ENCODE results near the gene BSG. TPM values are rescaled to one million over a fixed set of nuclear protein-coding genes. Genes with fewer than 3 reads are reported as not detected.
A peak's percentile ranks its signal among the peaks of the same experiment; 100 is the strongest.

Gene BSG
- total and polyA plus RNA-seq, 10 of the 15 experiments (the other 5 are each of a cell fraction or from before 2014, with no cell fraction given) = 2.8 to 297 (median 199) TPM

DNA sequence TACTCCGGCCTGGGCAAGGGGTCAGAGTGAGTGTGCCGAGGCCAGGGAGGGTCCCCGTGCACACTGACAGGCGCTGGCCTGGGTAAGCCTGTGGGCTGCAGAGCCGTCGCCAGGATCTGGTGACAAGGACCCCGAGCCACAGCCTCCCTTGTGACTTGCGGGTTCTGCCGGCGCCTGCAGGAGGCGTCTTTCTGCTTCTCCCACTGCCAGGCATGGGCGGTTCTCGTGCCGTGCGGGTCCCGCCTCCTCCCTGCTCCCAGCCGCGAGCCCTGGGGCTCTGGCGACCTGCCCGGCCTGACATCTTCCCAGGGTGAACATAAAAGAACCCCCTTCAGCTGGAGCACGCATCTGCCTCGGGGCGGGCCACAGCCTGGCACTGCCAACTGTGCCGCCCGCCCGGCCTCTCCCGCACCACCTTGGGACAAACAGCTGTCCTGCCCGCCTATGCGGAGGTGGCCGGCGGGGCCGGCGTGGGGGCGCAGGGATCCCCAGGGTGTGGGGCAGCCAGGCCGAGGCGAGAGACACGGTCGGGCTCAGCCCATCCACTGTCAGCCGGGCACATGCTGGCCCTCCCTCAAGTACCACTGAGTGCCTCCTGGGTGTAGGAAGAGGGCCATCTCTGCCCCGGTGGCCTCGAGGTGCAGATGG lies 15.8 kb downstream of the BSG start:
- Histone ChIP-seq H3K4me1 (ENCODE audit: control insufficient read depth, insufficient read depth, low read length) (no peaks in the 10 kb centered on the region), H3K9me3 (replicated peaks; ENCODE audit: control insufficient read depth, insufficient read depth, low read length) (no peaks in the 10 kb centered on the region), H3K4me2 (ENCODE audit: control insufficient read depth, insufficient read depth) (no peak overlapping the region), H3K79me2 (ENCODE audit: control insufficient read depth, insufficient read depth, low read length) (no peaks in the 10 kb centered on the region), H3K9ac (ENCODE audit: control insufficient read depth, insufficient read depth, low read length) (no peak overlapping the region), H3K36me3 (ENCODE audit: control insufficient read depth in 2 of 2, insufficient read depth in 2 of 2, low read length in 1 of 2) (peaks cover 0 to 4% of the 10 kb centered on the region in 2 experiments; a peak in 2 of 4 replicates), H3K27me3 (replicated peaks in 1 of 2; ENCODE audit: control insufficient read depth in 2 of 2, insufficient read depth in 2 of 2, low read length in 1 of 2) (peaks cover 4 to 9% of the 10 kb centered on the region in 2 experiments), H3K27ac (ENCODE audit: control insufficient read depth, insufficient read depth) (no peak overlapping the region), H2AFZ (ENCODE audit: control insufficient read depth, low read depth, low read length) (no peak overlapping the region), H3K4me3 (no peak overlapping the region), H4K20me1 (ENCODE audit: control insufficient read depth, insufficient read depth) (no peaks in the 10 kb centered on the region)
- ATAC-seq (peak; percentile 58), DNase-seq (ENCODE audit: low read depth, low spot score) (no peak), FAIRE-seq (no peak)
- intact Hi-C loops (cut with micrococcal nuclease; ENCODE audit: unreplicated experiment) (loop anchor here (5.0 kb wide), 1 partner anchor 144 kb away; no protein-coding TSS in a partner anchor), in situ Hi-C loops (cut with MboI) (loop anchor here (5.0 kb wide), 1 partner anchor 144 kb away; no protein-coding TSS in a partner anchor)
- WGBS (ENCODE audit: insufficient coverage, insufficient replicate concordance, low lambda C conversion rate, missing lambda C conversion rate) = 1% methylated on average over 34 of the region's 41 CpGs
- POLR2A ChIA-PET = no interaction called here
- BruUV-seq (replicated peaks) = no TSS peak
- RAD21 ChIA-PET (ENCODE audit: unreplicated experiment) = interaction anchor here (1.1 kb wide), 1 partner anchor 14 kb away, joined by 5 read pairs; no protein-coding TSS in a partner anchor
- CTCF ChIA-PET = interaction anchor here (1.2 kb wide), 1 partner anchor 146 kb away, joined by 3 read pairs; no protein-coding TSS in a partner anchor
- SMC1A ChIA-PET (ENCODE audit: uncharacterized antibody, unreplicated experiment) = no interaction called here
- TF ChIP-seq SUZ12 (IDR thresholded peaks at IDR 0.05; ENCODE audit: unreplicated experiment) (peak; percentile 80), IKZF1 (conservative IDR thresholded peaks at IDR 0.05) (no peak), BACH1 (IDR thresholded peaks at IDR 0.05; ENCODE audit: borderline replicate concordance) (no peak), RCOR1 (conservative IDR thresholded peaks at IDR 0.05; ENCODE audit: low read depth, low read length) (no peak), CHD4 (IDR thresholded peaks at IDR 0.05) (no peak), JUND (IDR thresholded peaks at IDR 0.05; ENCODE audit: low read depth, low read length) (no peak), SPI1 (IDR thresholded peaks at IDR 0.05; ENCODE audit: borderline replicate concordance, insufficient read depth, low read depth, low read length) (no peak), NFYA (IDR thresholded peaks at IDR 0.05; ENCODE audit: borderline replicate concordance, low read depth, low read length) (no peak), TBL1XR1 (IDR thresholded peaks at IDR 0.05; ENCODE audit: low read depth, low read length) (no peak), BHLHE40 (IDR thresholded peaks at IDR 0.05; ENCODE audit: borderline replicate concordance in 1 of 2, low read depth in 2 of 2, low read length in 1 of 2) (peak in 1 of 2 experiments; percentile 64; a peak in 1 of 4 replicates), POLR2AphosphoS5 (IDR thresholded peaks at IDR 0.05; ENCODE audit: low read length) (no peak), BMI1 (IDR thresholded peaks at IDR 0.05; ENCODE audit: borderline replicate concordance) (no peak), GATAD2B (conservative IDR thresholded peaks at IDR 0.05; ENCODE audit: low read depth) (peak; percentile 48; the same call in 1 of the 2 replicates)
- TF ChIP-seq, protein P1, sequence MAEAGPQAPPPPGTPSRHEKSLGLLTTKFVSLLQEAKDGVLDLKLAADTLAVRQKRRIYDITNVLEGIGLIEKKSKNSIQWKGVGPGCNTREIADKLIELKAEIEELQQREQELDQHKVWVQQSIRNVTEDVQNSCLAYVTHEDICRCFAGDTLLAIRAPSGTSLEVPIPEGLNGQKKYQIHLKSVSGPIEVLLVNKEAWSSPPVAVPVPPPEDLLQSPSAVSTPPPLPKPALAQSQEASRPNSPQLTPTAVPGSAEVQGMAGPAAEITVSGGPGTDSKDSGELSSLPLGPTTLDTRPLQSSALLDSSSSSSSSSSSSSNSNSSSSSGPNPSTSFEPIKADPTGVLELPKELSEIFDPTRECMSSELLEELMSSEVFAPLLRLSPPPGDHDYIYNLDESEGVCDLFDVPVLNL (IDR thresholded peaks at IDR 0.05; ENCODE audit: low read depth, low read length) = no peak
- TF ChIP-seq, protein P2, sequence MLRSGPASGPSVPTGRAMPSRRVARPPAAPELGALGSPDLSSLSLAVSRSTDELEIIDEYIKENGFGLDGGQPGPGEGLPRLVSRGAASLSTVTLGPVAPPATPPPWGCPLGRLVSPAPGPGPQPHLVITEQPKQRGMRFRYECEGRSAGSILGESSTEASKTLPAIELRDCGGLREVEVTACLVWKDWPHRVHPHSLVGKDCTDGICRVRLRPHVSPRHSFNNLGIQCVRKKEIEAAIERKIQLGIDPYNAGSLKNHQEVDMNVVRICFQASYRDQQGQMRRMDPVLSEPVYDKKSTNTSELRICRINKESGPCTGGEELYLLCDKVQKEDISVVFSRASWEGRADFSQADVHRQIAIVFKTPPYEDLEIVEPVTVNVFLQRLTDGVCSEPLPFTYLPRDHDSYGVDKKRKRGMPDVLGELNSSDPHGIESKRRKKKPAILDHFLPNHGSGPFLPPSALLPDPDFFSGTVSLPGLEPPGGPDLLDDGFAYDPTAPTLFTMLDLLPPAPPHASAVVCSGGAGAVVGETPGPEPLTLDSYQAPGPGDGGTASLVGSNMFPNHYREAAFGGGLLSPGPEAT (IDR thresholded peaks at IDR 0.05; ENCODE audit: low read depth) = no peak
- TF ChIP-seq, protein P3, sequence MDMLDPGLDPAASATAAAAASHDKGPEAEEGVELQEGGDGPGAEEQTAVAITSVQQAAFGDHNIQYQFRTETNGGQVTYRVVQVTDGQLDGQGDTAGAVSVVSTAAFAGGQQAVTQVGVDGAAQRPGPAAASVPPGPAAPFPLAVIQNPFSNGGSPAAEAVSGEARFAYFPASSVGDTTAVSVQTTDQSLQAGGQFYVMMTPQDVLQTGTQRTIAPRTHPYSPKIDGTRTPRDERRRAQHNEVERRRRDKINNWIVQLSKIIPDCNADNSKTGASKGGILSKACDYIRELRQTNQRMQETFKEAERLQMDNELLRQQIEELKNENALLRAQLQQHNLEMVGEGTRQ (IDR thresholded peaks at IDR 0.05; ENCODE audit: borderline replicate concordance, low read depth, low read length) = no peak
- TF ChIP-seq, protein P4, sequence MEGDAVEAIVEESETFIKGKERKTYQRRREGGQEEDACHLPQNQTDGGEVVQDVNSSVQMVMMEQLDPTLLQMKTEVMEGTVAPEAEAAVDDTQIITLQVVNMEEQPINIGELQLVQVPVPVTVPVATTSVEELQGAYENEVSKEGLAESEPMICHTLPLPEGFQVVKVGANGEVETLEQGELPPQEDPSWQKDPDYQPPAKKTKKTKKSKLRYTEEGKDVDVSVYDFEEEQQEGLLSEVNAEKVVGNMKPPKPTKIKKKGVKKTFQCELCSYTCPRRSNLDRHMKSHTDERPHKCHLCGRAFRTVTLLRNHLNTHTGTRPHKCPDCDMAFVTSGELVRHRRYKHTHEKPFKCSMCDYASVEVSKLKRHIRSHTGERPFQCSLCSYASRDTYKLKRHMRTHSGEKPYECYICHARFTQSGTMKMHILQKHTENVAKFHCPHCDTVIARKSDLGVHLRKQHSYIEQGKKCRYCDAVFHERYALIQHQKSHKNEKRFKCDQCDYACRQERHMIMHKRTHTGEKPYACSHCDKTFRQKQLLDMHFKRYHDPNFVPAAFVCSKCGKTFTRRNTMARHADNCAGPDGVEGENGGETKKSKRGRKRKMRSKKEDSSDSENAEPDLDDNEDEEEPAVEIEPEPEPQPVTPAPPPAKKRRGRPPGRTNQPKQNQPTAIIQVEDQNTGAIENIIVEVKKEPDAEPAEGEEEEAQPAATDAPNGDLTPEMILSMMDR (IDR thresholded peaks at IDR 0.05 in 2 of 3, conservative IDR thresholded peaks at IDR 0.05 in 1 of 3; ENCODE audit: control insufficient read depth in 2 of 3, extremely low read depth in 1 of 3, insufficient read depth in 1 of 3, low read depth in 3 of 3, low read length in 3 of 3) = peak; percentile 32 to 50 (median 40); a peak in 5 of 6 replicates
